ENCODE measurements around the gene RFK. TPM values are rescaled to one million over a fixed set of nuclear protein-coding genes. Genes with fewer than 3 reads are reported as not detected.

The RFK gene
- total and polyA plus RNA-seq, 2 of the 13 experiments (the other 11 are each of a cell fraction or from before 2014, with no cell fraction given): 18.2 to 37.2 TPM

GRCh38 chr9:76374783-76375559, 19.3 kb downstream of the RFK start (continued):
- TF ChIP-seq GABPA (IDR thresholded peaks at IDR 0.05; ENCODE audit: low read depth, low read length) (no peak), GABPA (CRISPR knock-in tag; IDR thresholded peaks at IDR 0.05; ENCODE audit: low read depth) (peak; percentile 41; the same call in 1 of the 2 replicates), TARDBP (CRISPR knock-in tag; IDR thresholded peaks at IDR 0.05) (no peak), TRIM22 (IDR thresholded peaks at IDR 0.05) (no peak), SP140L (CRISPR knock-in tag; IDR thresholded peaks at IDR 0.05; ENCODE audit: borderline replicate concordance) (no peak), HIC2 (CRISPR knock-in tag; IDR thresholded peaks at IDR 0.05; ENCODE audit: low read depth) (no peak), MED13 (CRISPR knock-in tag; IDR thresholded peaks at IDR 0.05) (no peak), CENPT (CRISPR knock-in tag; IDR thresholded peaks at IDR 0.05; ENCODE audit: low read depth) (no peak), FOSL1 (CRISPR knock-in tag; IDR thresholded peaks at IDR 0.05; ENCODE audit: borderline replicate concordance) (no peak), ZSCAN9 (CRISPR knock-in tag; IDR thresholded peaks at IDR 0.05; ENCODE audit: borderline replicate concordance) (no peak), KLF6 (CRISPR knock-in tag; IDR thresholded peaks at IDR 0.05) (no peak), ZNF20 (CRISPR knock-in tag; IDR thresholded peaks at IDR 0.05) (no peak), AKAP8 (CRISPR knock-in tag; IDR thresholded peaks at IDR 0.05) (no peak), ZNF761 (CRISPR knock-in tag; conservative IDR thresholded peaks at IDR 0.05) (no peak), EED (CRISPR knock-in tag; IDR thresholded peaks at IDR 0.05) (no peak), ZNF430 (CRISPR knock-in tag; IDR thresholded peaks at IDR 0.05) (no peak), ZNF484 (CRISPR knock-in tag; IDR thresholded peaks at IDR 0.05; ENCODE audit: borderline replicate concordance, low read depth) (no peak), TOE1 (CRISPR knock-in tag; IDR thresholded peaks at IDR 0.05) (no peak), SKI (IDR thresholded peaks at IDR 0.05; ENCODE audit: partially characterized antibody) (peak; percentile 39), ZNF512 (CRISPR knock-in tag; IDR thresholded peaks at IDR 0.05) (no peak), PHB2 (IDR thresholded peaks at IDR 0.05; ENCODE audit: partially characterized antibody) (no peak), ZMAT5 (CRISPR knock-in tag; IDR thresholded peaks at IDR 0.05; ENCODE audit: borderline replicate concordance, low read depth) (no peak), AHR (CRISPR knock-in tag; IDR thresholded peaks at IDR 0.05) (no peak), MXI1 (IDR thresholded peaks at IDR 0.05; ENCODE audit: borderline replicate concordance, low read depth, low read length) (no peak; the same call in 2 of the 3 replicates), ZKSCAN8 (CRISPR knock-in tag; IDR thresholded peaks at IDR 0.05; ENCODE audit: borderline replicate concordance) (no peak), NCOA5 (CRISPR knock-in tag; IDR thresholded peaks at IDR 0.05) (no peak), PCBP1 (IDR thresholded peaks at IDR 0.05; ENCODE audit: borderline replicate concordance, low read depth, low read length) (no peak), MTA1 (CRISPR knock-in tag; IDR thresholded peaks at IDR 0.05; ENCODE audit: borderline replicate concordance) (no peak)

Data from HepG2 (cell line).